HG02588 (cell line): Measurements from ENCODE around the gene ABCC5.

Experiments
- ATAC-seq: cut with Tn5 transposase; IDR thresholded peaks from one replicate; pipeline ENCODE4 v1.9.1; 2021; ENCODE audit warnings: mild to moderate bottlenecking, moderate library complexity; ENCODE audit not compliant: unreplicated experiment

Gene ABCC5

GRCh38 chr3:183981990-183982644 is 35.6 kb downstream of the ABCC5 start:
- ATAC-seq: no peak

- ATAC-seq: no peak
Measured at GRCh38 chr3:183980403-183980802, 37.3 kb downstream of the ABCC5 start.

GRCh38 chr3:183975981-183976662 is 41.6 kb downstream of the ABCC5 start:
- ATAC-seq: no peak

GRCh38 chr3:183968666-183969245 is 48.9 kb downstream of the ABCC5 start:
- ATAC-seq: no peak

- no peak for ATAC-seq
Measured at GRCh38 chr3:183967693-183968092, 50.0 kb downstream of the ABCC5 start.

- no peak for ATAC-seq
Measured at GRCh38 chr3:183966361-183966791, 51.3 kb downstream of the ABCC5 start.

GRCh38 chr3:183962807-183963206 is 54.9 kb downstream of the ABCC5 start:
- no peak for ATAC-seq

GRCh38 chr3:183959214-183959613 is 58.5 kb downstream of the ABCC5 start:
- no peak for ATAC-seq

- ATAC-seq: no peak
Measured at GRCh38 chr3:183958775-183959174, 58.9 kb downstream of the ABCC5 start.

- no peak for ATAC-seq
Measured at GRCh38 chr3:183958226-183958625, 59.5 kb downstream of the ABCC5 start.

- no peak for ATAC-seq
Measured at GRCh38 chr3:183954875-183955274, 62.8 kb downstream of the ABCC5 start.

GRCh38 chr3:183953471-183954070 is 64.1 kb downstream of the ABCC5 start:
- ATAC-seq: no peak

- no peak for ATAC-seq
Measured at GRCh38 chr3:183951459-183951858, 66.2 kb downstream of the ABCC5 start.

- ATAC-seq: no peak
Measured at GRCh38 chr3:183949690-183950089, 68.0 kb downstream of the ABCC5 start.

- ATAC-seq: no peak
Measured at GRCh38 chr3:183946037-183946436, 71.6 kb downstream of the ABCC5 start.

- no peak for ATAC-seq
Measured at GRCh38 chr3:183944775-183945174, 72.9 kb downstream of the ABCC5 start.

- ATAC-seq: no peak
Measured at GRCh38 chr3:183943739-183944138, 73.9 kb downstream of the ABCC5 start.

- ATAC-seq: no peak
Measured at GRCh38 chr3:183941216-183941615, 76.5 kb downstream of the ABCC5 start.

GRCh38 chr3:183937601-183938286 is 79.9 kb downstream of the ABCC5 start:
- no peak for ATAC-seq

- no peak for ATAC-seq
Measured at GRCh38 chr3:183933160-183933559, 84.5 kb downstream of the ABCC5 start.

- ATAC-seq: no peak
Measured at GRCh38 chr3:183931881-183932280, 85.8 kb downstream of the ABCC5 start.
